OCI-LY1 (cell line): Measurements from ENCODE around the gene RELL1.

ENCODE experiments used
- EZH2 ChIP-seq: fragments of 200-600 bp; sonication (generic), shearing (Covaris generic); IDR thresholded peaks from 2 replicates; pipeline ENCODE4 v1.8.0; 2017; ENCODE audit warnings: borderline replicate concordance, mixed run types, mild to moderate bottlenecking, antibody characterized with exemption, low read length, moderate library complexity, mixed read lengths
- TF ChIP-seq, protein P1 (sequence below): fragments of 200-600 bp; sonication (generic), shearing (Covaris generic); IDR thresholded peaks from 2 replicates; pipeline ENCODE4 v1.5.1; 2017; ENCODE audit warnings: mild to moderate bottlenecking, antibody characterized with exemption, low read length, moderate library complexity, mixed read lengths

GRCh38 chr4:37629713-37630112 is 56.5 kb downstream of the RELL1 start:
- TF ChIP-seq, protein P1, sequence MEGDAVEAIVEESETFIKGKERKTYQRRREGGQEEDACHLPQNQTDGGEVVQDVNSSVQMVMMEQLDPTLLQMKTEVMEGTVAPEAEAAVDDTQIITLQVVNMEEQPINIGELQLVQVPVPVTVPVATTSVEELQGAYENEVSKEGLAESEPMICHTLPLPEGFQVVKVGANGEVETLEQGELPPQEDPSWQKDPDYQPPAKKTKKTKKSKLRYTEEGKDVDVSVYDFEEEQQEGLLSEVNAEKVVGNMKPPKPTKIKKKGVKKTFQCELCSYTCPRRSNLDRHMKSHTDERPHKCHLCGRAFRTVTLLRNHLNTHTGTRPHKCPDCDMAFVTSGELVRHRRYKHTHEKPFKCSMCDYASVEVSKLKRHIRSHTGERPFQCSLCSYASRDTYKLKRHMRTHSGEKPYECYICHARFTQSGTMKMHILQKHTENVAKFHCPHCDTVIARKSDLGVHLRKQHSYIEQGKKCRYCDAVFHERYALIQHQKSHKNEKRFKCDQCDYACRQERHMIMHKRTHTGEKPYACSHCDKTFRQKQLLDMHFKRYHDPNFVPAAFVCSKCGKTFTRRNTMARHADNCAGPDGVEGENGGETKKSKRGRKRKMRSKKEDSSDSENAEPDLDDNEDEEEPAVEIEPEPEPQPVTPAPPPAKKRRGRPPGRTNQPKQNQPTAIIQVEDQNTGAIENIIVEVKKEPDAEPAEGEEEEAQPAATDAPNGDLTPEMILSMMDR = no peak
- TF ChIP-seq EZH2 = no peak
